NCI-H146 treated with DMSO at 0.1 percent for 48 hours (cell line): ENCODE measurements around the gene APOO.
"Not testable (repeated sequence)": the region's sequence is repeated elsewhere in the genome, so short reads cannot be mapped to it uniquely, and the experiment has no call there.

Source experiments
- DNase-seq: peaks from one replicate; lab custom pipeline; 2025; ENCODE audit not compliant: unreplicated experiment; lab: John Stamatoyannopoulos, UW

The APOO gene

DNA sequence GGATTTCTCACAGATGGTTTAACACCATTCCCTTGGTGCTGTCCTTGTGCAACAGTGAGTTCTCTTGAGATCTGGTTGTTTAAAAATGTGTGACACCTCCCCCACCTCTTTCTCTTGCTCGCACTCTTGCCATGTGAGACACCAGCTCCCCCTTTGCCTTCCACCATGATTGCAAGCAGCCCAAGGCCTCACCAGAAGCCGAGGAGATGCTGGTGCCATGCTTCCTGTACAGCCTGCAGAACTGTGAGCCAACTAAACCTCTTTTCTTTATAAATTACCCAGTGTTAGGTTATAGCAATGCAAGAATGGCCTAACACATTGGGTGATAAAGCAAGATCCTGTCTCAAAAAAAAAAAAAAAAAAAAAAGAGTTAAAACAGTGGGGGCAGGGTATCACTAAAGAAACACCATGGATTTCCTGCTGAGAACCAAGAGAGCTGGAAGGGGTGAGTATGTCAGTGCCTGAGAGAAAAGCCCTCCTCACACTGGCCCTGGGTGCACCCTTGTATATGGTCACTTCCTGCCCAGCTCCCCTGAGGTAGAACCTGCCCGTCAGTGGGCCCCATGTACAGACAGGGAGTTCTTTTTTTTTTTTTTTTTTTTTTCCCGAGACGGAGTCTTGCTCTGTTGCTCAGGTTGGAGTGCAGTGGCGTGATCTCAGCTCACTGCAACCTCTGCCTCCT, 46.4 kb downstream of the APOO start:
- DNase-seq, result no peak

DNA sequence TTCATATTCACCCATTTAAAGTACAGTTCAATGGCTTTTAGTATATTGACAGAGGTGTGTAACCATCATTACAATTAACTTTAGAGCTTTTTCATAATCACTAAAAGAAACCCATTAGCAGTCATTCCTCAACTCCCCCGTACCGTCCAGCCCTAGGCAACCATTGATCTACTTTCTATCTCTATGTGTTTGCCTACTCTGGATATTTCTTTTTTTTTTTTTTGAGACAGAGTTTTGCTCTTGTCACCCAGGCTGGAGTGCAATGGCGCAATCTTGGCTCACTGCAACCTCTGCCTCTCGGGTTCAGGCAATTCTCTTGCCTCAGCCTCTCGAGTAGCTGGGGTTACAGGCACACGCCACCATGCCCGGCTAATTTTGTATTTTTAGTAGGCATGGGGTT, 48.5 kb downstream of the APOO start:
- DNase-seq, result not testable (repeated sequence)

DNA sequence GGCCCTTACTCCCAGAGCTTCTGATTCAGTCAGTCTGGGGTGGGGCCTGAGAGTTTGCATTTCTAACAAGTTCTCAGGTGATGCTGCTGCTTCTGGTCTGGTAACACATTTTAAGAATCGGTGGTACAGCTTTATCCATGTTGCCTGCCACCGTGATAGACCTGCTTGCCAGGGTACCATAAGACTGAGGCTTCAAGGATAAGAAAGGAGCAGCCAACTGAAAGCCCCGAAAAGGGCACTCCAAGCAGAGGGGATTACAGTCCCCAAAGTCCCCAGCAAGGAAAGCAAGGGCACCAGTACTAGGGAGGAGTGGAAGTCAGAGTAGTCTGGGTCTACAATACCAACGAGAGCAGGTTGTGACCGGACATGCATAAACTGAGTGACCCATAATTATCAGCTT, 49.8 kb downstream of the APOO start:
- DNase-seq, result no peak

DNA sequence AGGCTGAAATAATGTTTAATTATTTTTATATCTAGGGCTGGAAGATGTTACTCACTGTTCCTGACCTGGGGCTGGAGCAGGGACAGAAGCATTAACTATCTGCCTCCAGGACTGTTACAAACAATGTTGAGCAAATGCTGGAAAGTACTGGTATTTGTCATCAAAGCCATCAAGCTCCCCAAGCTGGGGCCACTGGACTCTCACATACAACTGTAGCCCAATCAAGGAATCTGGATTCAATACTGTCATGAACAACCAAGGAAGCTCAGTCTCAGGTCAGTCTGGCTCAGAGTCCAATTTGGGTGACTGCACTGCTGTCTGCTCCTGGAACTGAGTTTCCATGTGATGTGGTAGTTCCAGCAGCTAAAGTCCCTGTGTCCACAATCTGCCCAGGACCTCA, 50.4 kb downstream of the APOO start:
- DNase-seq, result no peak

DNA sequence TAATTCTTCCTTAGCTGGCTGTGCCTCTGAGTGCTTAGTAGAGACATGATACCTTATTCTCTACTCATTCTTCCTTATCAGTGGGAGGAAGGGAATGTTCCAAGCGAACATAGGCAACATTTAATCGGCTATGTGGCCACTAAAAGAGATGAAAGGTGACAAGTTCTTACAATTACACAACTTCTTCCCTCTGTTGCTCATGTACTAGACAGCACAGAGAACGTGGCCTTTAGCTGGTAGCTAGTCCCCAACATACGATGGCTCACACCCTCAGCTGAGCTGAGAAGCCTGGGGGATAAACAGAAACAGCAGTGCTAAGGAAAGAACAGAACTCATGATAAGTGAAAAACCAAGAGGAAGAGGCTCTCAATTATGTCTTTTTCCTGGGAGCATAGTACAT, 52.2 kb downstream of the APOO start:
- no peak for DNase-seq

DNA sequence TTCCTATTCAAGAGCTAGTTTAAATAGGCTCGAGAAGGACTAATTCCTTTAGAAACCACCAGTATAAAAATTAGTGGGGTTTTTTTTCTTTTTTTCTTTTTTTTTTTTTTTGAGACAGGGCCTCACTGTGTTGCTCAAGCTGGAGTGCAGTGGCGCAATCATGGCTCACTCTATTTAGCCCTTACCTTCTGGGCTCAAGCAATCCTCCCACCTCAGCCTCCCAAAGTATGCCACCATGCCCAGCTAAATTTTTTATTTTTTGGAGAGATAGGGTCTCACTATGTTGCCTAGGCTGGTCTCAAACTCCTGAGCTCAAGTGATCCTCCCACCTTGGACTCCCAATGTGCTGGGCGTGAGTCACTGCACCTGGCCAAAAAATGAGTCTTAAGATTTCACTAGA, 52.8 kb downstream of the APOO start:
- no peak for DNase-seq

DNA sequence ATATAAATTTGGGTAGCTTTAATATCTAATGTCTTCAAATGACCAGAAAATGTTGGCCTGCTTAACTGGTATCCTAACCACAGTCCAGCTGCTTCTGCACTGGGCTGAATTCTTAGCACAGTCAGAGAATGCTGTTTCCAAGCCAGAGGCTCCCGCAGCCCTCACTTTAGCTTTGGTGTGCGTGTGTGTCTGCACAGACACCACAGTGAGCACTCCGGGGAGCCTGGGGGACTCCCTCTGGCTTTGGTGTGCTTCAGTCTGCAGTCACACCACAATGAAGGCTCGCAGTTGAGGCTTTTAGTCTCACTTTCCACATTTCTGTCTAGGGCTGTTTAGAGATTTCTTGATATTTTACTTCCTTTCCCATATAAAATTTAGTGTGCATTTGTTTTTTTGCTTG, 53.6 kb downstream of the APOO start:
- DNase-seq, result no peak

DNA sequence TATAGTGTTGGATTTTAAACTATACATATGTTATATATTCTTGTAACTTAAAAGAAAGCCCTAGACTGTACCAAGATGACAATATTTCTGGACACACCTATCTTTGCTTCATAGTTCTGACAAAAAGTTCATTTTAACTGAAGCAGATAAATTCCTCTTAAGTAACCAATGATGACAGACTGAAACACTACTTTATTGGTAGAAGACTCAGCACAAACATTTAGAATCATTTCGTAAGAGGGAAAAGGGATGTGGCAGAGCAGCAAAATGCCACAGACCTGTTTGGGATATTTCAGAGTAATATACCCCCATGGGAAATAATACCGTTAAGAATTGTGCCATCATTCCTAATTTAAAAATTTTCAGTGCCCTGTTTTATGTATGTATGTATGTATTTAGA, 56.2 kb downstream of the APOO start:
- no peak for DNase-seq

DNA sequence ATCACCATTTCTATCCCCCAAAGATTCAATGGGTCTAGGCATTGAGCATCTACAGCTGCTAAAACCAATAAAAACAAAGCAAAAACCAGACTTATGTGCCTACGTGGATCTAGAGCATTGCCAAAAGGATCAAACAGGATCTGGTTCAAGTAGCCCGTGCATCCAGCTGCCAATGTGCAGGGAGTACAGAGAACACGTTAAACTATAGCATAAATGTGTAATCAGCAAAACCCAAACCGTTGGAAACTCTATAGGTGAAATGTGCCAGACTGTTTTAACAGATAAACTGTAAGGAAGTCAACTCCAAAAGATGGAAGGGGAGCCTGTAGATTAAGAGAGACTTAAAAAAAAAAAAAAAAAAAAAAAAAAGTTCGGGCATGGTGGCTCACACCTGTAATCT, 58.5 kb downstream of the APOO start:
- DNase-seq, result no peak

DNA sequence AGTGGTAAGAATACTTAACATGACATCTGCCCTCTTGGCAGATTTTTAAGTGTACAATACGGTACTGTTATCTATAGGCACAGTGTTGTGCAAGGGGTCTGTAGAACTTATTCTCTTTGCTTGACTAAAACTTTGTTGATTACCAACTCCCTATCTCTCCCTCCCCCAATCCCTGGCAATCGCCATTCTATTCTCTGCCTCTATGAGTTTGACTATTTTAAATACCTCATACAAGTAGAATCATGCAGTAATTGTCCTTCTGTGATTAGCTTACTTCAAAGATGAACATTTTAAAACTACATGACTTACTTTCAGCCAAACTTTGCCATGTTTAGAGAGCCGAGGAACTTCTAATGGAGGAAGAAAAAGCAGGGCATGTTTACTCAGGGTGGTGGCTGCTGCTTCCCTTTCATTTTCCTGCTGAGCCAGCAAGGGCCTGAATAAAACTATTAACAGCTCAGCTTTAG, 62.4 kb downstream of the APOO start:
- no peak for DNase-seq

DNA sequence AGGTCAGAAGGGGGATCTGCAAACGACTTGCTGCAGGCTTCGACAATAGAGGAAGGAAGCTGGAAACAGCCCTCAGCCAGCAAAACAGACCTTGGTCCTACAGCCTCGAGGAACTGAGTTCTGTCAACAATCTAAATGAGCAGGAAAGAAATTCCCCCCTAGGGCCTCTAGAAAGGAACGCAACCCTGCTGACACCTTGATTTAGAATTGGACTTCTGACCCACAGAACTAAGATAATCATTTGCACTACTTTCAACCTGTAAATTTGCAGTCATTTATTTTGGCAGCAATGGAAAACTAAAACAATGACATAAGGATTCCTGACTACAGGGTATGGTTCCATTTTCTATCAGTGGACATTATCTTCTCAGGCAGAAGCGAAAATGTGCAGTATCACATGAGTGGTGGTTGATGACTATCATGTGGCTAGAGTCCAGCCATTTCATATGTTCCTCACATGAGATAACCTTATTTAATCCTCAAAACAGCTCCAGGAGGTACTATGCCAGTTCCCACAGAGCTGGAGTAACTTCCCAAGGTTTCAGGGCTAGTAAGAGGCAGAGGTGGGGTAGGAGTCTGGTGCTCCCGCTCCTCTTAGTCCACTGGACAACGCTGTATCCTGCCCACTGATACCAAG, 63.1 kb downstream of the APOO start:
- no peak for DNase-seq

DNA sequence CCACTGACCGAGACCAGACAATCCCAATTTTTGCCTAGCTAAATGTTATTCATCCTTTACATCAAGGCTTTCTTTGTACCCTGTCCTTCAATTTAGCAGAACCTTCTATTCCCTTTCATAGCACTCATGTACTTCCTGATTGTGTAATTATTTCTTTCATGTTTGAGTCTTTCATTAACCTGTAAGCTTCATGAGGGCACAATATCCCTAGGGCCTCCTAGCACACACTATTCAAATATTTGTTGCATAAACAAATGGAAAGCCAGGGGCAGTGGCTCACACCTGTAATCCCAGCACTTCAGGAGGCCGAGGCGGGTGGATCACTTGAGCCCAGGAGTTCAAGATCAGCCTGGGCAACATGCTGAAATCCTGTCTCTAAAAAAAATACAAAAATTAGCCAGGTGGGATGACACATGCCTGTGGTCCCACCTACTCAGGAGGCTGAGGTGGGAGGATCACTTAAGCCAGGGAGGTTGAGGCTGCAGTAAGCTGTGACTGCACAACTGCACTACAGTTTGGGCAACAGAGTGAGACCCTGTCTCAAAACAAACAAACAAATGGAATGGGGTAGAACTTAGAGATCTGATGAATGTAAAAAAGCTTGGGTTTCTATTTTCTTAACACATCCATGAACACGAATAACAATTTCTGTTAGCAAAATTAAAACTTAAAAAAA, 65.8 kb downstream of the APOO start:
- DNase-seq, result no peak

DNA sequence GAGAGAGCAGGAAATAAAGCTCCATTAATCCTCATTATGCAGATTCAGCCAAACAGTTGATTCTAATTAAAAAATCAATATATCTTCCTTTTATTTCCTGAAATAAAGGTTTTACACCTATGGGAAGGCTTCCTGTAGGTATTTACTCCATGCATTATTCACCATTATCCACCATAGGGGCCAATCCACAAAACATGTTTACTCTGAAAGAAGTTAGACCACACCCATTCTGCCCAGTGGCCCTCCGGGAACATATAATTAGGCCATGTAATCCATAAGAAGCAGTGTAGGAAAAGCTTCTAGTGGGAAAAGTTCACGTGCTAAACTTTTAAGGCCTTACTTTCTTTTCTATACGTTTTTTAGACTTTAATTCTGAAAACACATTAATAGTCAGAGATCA, 67.1 kb downstream of the APOO start:
- peak; percentile 19 for DNase-seq

DNA sequence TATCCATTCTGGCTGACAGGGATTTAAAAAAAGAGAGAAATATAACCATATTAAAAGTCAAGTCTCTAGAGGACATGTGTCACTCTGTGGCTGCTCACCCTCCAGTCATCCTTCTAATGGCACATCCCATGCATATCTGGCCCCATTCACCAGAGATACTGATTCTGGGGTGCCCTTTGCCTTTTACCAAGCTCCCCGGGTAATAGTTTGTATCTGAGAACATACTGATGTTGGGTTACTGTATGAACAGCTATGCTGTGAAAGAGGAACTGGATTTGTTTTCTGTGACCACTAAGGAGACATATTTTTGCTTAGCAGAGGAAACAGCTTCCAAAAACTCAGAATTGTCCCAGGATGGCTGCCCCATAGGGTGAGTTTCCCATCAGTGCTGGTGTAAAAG, 68.8 kb downstream of the APOO start:
- DNase-seq, result no peak

DNA sequence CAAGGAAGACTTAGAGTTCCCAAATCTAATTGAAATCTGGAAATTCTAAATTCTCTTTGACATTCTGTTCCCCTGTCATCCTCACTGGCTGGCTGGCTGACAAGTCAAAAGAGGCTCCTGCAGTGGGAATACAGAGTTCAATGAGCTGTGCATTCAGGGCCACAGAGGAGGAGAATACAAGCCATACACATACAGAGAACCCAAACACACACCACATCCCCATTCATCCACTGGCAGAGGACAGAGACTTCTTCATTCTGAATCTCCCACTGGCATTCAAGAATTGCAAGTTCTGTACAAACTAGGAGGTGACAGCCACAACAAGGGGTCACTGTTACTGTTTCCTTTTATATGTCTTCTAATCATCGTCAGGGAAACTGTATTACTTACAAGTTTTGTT, 75.0 kb downstream of the APOO start:
- no peak for DNase-seq

DNA sequence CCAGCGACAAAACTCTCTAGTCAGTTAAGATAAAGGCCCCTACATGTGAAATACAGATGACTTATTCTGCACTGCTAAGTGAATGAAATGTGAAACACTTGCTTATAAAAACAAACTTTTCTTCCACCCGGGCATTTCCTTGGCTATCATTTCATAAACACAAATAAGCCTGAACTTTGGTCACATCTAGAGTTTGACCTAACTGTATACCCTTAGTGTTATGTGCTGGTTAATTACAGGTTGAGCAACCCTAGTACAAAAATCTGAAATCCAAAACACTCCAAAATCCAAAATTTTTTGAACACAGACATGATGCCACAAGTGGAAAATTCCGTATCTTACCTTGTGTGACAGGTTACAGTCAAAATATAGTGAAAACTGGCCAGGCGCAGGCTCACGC, 78.9 kb downstream of the APOO start:
- no peak for DNase-seq

DNA sequence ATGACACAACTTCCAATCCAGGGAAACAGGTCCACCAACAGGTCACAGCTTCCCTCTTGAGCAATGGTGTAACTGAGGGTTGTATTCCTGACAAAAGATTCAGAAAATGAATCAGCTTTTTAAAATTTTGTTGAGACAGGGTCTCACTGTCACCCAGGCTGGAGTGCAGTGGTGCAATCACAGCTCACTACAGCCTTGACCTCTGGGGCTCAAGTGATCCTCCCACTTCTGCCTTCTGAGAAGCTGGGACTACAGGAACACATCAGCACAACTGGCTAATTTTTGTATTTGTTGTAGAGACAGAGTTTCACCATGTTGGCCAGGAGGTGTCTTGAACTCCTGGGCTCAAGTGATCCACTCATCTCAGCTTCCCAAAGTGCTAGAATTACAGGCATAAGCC, 81.1 kb downstream of the APOO start:
- DNase-seq, result no peak

DNA sequence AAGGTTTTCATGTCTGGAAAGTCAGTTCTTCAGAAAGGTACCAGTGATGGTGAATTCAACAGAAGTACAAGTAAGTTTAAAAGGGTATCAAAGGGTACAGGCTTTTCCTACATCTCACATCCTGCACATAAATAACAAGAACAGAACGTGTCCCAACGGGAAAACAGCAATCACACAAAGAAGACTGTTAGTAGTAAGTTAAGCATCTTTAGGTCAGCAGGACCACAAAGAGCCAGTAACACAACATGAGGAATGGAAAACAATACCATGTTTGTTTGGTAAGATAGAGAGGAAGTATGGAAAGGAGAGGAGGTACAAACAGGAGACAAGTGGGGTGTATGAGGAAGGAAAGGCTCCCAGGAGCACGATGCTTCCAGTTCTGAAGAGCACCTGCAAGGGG, 81.5 kb downstream of the APOO start:
- no peak for DNase-seq

DNA sequence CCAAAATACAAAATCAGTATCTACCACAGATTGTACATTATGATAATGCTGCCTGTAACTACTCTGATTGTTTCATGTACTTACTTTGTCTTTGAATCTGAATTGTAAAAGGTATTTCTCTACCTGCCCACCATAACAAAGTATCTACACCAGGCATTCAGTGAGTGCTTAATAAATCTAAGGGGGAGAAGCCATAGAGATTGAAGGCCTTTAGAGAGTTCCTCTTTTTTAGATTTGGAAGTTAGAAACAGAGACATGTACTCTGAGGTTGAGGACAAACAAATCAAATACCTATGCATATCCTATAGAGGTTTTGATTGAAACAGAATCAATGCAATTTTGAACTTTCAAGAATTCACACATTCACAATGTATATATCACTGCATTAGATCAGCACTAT, 82.1 kb downstream of the APOO start:
- DNase-seq, result no peak

DNA sequence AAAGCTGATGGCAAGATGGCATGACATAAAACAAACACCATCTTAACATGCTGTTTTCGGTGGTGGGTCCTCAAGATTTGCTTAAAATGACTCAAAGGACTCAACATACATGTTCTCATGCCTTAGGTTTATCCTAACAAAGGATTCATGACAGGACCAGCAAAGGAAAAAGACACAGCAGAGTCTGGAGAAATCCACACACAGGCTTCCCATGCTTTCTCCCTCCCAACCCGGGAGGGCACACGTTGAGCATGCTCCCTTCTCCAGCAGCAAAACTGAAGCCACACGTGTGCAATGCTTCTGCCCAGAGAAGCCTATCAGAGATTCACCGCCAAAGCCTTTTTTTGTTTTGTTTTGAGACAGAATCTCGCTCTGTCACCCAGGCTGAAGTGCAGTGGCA, 84.9 kb downstream of the APOO start:
- DNase-seq, result no peak

DNA sequence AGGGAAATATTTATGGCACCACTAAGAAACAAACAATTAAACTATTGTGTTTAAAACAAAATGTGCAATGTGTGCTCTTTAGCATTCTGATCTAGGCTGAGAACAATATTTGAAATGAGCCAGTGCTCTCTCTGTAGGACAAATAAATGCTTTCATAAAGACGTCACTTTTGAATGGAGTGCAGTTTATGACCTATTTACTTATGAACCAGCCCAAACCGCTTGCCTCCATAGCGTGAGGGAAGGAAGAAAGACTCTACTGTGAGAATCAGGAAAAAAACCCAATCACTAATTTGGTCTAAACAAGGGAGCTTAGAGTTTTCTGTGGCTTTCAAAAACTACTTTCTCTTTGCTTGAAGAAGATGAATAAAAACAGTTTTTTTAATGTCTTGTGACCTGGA, 85.3 kb downstream of the APOO start:
- no peak for DNase-seq

DNA sequence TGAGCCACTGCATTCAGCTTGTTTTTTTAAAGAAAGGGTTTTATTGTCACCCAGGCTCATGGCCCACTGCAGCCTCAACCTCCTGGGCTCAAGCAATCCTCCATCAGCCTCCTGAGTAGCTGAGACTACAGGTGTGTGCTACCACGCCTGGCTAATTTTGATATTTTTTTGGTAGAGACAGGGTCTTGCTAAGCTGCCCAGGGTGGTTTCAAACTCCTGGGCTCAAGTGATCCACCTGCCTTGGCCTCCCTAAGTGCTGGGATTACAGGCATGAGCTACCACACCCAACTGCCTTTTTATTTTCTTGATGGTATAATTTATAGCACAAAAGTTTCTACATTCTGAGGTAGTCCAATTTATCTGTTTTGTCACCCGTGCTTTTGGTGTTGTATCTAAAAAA, 85.9 kb downstream of the APOO start:
- no peak for DNase-seq
